GM06990 (cell line): ENCODE measurements around the gene CCSER1.

Experiments
- DNase-seq: peaks from one replicate; pipeline ENCODE4 v3.0.0-alpha.2; 2011; ENCODE audit not compliant: insufficient read length; ENCODE audit errors: extremely low read depth
- H3K27me3 ChIP-seq: replicated peaks from 2 replicates; pipeline ENCODE4 v1.6.0; 2011; ENCODE audit warnings: low read length; ENCODE audit not compliant: control insufficient read depth, insufficient read depth
- H3K36me3 ChIP-seq: 2 replicates; pipeline ENCODE4 v1.5.1; 2011; ENCODE audit warnings: low read length; ENCODE audit not compliant: control insufficient read depth, insufficient read depth
- H3K4me3 ChIP-seq: replicated peaks from 2 replicates; pipeline ENCODE4 v1.5.1; 2011; ENCODE audit warnings: low read depth, mild to moderate bottlenecking, control low read depth, low read length
- CTCF ChIP-seq: IDR thresholded peaks from 2 replicates; pipeline ENCODE4 v1.5.1; 2011; ENCODE audit warnings: low read length, control low read depth, mild to moderate bottlenecking, inconsistent platforms; ENCODE audit not compliant: insufficient read depth, poor library complexity, severe bottlenecking

The CCSER1 gene

GRCh38 chr4:91025241-91026148 lies 898.3 kb downstream of the CCSER1 start:
- no peaks in the 10 kb centered on the region for H3K36me3 ChIP-seq
- H3K4me3 ChIP-seq, result no peak overlapping the region
- H3K27me3 ChIP-seq, result no peaks in the 10 kb centered on the region
- DNase-seq, result no peak
- TF ChIP-seq CTCF, result no peak

- Histone ChIP-seq H3K27me3 (no peaks in the 10 kb centered on the region), H3K36me3 (no peaks in the 10 kb centered on the region), H3K4me3 (no peak overlapping the region)
- no peak for TF ChIP-seq CTCF
- no peak for DNase-seq
Observed at GRCh38 chr4:91028228-91028627, 901.0 kb downstream of the CCSER1 start.

GRCh38 chr4:91031761-91032160 lies 904.6 kb downstream of the CCSER1 start:
- Histone ChIP-seq H3K4me3 (no peak overlapping the region), H3K27me3 (no peaks in the 10 kb centered on the region), H3K36me3 (no peaks in the 10 kb centered on the region)
- no peak for DNase-seq
- TF ChIP-seq CTCF, result no peak

- Histone ChIP-seq H3K4me3 (no peak overlapping the region), H3K36me3 (no peaks in the 10 kb centered on the region), H3K27me3 (no peaks in the 10 kb centered on the region)
- DNase-seq, result no peak
- TF ChIP-seq CTCF, result no peak
Observed at GRCh38 chr4:91032725-91033445, 905.7 kb downstream of the CCSER1 start.

- no peaks in the 10 kb centered on the region for H3K36me3 ChIP-seq
- DNase-seq, result no peak
- TF ChIP-seq CTCF, result no peak
- H3K4me3 ChIP-seq, result no peak overlapping the region
- no peaks in the 10 kb centered on the region for H3K27me3 ChIP-seq
Observed at GRCh38 chr4:91035276-91035675, 908.1 kb downstream of the CCSER1 start.
